Testis (tissue), 3 donors: ENCODE measurements around the gene EXOC3. TPM values are rescaled to one million over a fixed set of nuclear protein-coding genes. Genes with fewer than 3 reads are reported as not detected.

Source experiments
- DNase-seq: peaks from one replicate; pipeline ENCODE4 v3.0.0-alpha.2; 2019
- H3K27ac ChIP-seq, 2 donors: fragments of 200-600 bp; sonication (generic); one replicate each; pipeline ENCODE4 v1.5.1; 2019
- H3K27me3 ChIP-seq: fragments of 200-600 bp; sonication (generic); one replicate; pipeline ENCODE4 v1.5.1; 2019
- H3K36me3 ChIP-seq: fragments of 200-600 bp; sonication (generic); one replicate; pipeline ENCODE4 v1.5.1; 2017; ENCODE audit warnings: low read depth; ENCODE audit errors: missing control alignments
- H3K4me1 ChIP-seq: fragments of 200-600 bp; sonication (generic); one replicate; pipeline ENCODE4 v1.5.1; 2019
- H3K4me3 ChIP-seq, 2 donors: fragments of 200-600 bp; sonication (generic); one replicate each; pipeline ENCODE4 v1.5.1; 2017 to 2019
- H3K9me3 ChIP-seq: fragments of 200-600 bp; sonication (generic); one replicate; pipeline ENCODE4 v1.5.1; 2017
- POLR2A ChIP-seq: fragments of 450-650 bp; IDR thresholded peaks from one replicate; pipeline ENCODE4 v1.6.1; 2017; ENCODE audit warnings: antibody characterized with exemption, mild to moderate bottlenecking, moderate library complexity
- WGBS, 2 donors: methylation state at CpG; one replicate each; pipeline ENCODE4 v1.1.5; 2018; 5-methylcytosine and 5-hydroxymethylcytosine counted together
- intact Hi-C: fragments of 100-400 bp; cut with DNase I; formaldehyde crosslinking; loops from one replicate; pipeline ENCODE4 v1.15.1; 2023; ENCODE audit warnings: low total_unique reads
- polyA plus RNA-seq: library from polyadenylated mRNA; stranded (reverse); fragments of 350-450 nt; fragmentation: Illumina TruSeq; extraction: RNeasy Lipid Tissue Mini Kit (QIAGEN cat#74804); gene quantifications from one replicate; pipeline ENCODE4 v1.2.3, GENCODE V29; 2014; ENCODE audit warnings: low read depth, low replicate concordance; ENCODE audit not compliant: insufficient read depth
- total RNA-seq, 2 donors: library from RNA; depleted of rRNA; stranded (reverse); fragments of >200 nt; gene quantifications; one replicate each; pipeline ENCODE4 v1.2.3, GENCODE V29; 2016
- TF ChIP-seq, protein P1 (sequence below), 3 experiments: fragments of 450-650 bp in 2 of 3; fragments of 200-600 bp in 1 of 3; sonication (generic) in 1 of 3; IDR thresholded peaks; one replicate each; pipeline ENCODE4 v1.5.1; 2016 to 2019; ENCODE audit warnings: antibody characterized with exemption in 3 of 3, mild to moderate bottlenecking in 2 of 3, moderate library complexity in 1 of 3

EXOC3 gene
- total and polyA plus RNA-seq, 3 donors from 2014 or later: 111 to 122 (median 120) TPM

GRCh38 chr5:404666-405241 is 38.2 kb upstream of the EXOC3 start:
- H3K36me3 ChIP-seq: no peaks in the 10 kb centered on the region
- no peaks in the 10 kb centered on the region for H3K27me3 ChIP-seq
- intact Hi-C loops: no loop called here
- peaks cover 3% of the 10 kb centered on the region for H3K4me1 ChIP-seq
- DNase-seq: no peak
- WGBS, 2 donors: 91 to 92% methylated on average over 8 to 12 of the region's 12 CpGs
- no peak overlapping the region for H3K4me3 ChIP-seq
- H3K9me3 ChIP-seq: no peaks in the 10 kb centered on the region
- no peak overlapping the region for H3K27ac ChIP-seq
- TF ChIP-seq, protein P1, sequence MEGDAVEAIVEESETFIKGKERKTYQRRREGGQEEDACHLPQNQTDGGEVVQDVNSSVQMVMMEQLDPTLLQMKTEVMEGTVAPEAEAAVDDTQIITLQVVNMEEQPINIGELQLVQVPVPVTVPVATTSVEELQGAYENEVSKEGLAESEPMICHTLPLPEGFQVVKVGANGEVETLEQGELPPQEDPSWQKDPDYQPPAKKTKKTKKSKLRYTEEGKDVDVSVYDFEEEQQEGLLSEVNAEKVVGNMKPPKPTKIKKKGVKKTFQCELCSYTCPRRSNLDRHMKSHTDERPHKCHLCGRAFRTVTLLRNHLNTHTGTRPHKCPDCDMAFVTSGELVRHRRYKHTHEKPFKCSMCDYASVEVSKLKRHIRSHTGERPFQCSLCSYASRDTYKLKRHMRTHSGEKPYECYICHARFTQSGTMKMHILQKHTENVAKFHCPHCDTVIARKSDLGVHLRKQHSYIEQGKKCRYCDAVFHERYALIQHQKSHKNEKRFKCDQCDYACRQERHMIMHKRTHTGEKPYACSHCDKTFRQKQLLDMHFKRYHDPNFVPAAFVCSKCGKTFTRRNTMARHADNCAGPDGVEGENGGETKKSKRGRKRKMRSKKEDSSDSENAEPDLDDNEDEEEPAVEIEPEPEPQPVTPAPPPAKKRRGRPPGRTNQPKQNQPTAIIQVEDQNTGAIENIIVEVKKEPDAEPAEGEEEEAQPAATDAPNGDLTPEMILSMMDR (IDR thresholded peaks at IDR 0.05): no peak
- no peak for TF ChIP-seq POLR2A

DNA sequence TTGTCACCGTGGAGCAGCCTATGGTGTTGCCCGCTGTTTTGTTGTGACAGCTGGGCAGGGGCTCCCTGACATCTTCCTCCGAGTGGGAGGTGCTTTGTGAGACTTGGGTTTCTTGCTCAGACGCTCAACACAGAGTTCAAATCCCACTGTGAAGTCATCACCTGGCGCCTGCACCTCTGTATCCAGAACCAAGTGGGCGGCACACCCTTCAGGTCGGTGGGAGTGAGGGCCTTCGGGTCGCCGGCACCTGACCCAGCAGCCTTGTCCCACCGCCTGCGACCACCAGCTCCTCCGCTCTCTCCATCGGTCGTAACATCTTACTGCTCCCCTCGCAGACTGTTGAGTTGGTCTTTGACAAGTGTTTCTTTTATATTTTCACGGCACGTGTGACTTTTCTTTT is 37.6 kb upstream of the EXOC3 start:
- 89 to 90% methylated on average over 18 of the region's 18 CpGs for WGBS, 2 donors
- Histone ChIP-seq H3K4me3 (no peak overlapping the region), H3K27ac (no peak overlapping the region), H3K9me3 (no peaks in the 10 kb centered on the region), H3K27me3 (no peaks in the 10 kb centered on the region), H3K36me3 (no peaks in the 10 kb centered on the region), H3K4me1 (no peaks in the 10 kb centered on the region)
- intact Hi-C loops: no loop called here
- TF ChIP-seq, protein P1 (IDR thresholded peaks at IDR 0.05): no peak
- TF ChIP-seq POLR2A: no peak
- no peak for DNase-seq

- Histone ChIP-seq H3K27ac (no peak overlapping the region), H3K4me1 (no peaks in the 10 kb centered on the region), H3K4me3 (no peak overlapping the region), H3K36me3 (no peaks in the 10 kb centered on the region), H3K27me3 (no peaks in the 10 kb centered on the region), H3K9me3 (no peaks in the 10 kb centered on the region)
- no peak for DNase-seq
- intact Hi-C loops: no loop called here
- TF ChIP-seq, protein P1 (IDR thresholded peaks at IDR 0.05): no peak
- no peak for TF ChIP-seq POLR2A
- WGBS, 2 donors: 88 to 91% methylated on average over 9 of the region's 9 CpGs
These were observed 36.9 kb upstream of the EXOC3 start for GRCh38 chr5:406041-406440.

- Histone ChIP-seq H3K9me3 (no peaks in the 10 kb centered on the region), H3K36me3 (no peaks in the 10 kb centered on the region), H3K4me3 (no peak overlapping the region), H3K27me3 (no peaks in the 10 kb centered on the region), H3K27ac (no peak overlapping the region), H3K4me1 (no peaks in the 10 kb centered on the region)
- DNase-seq: no peak
- no peak for TF ChIP-seq POLR2A
- TF ChIP-seq, protein P1 (IDR thresholded peaks at IDR 0.05): no peak
- WGBS, 2 donors: 91 to 92% methylated on average over 6 of the region's 6 CpGs
- intact Hi-C loops: no loop called here
These were observed 35.9 kb upstream of the EXOC3 start for GRCh38 chr5:407051-407450.

DNA sequence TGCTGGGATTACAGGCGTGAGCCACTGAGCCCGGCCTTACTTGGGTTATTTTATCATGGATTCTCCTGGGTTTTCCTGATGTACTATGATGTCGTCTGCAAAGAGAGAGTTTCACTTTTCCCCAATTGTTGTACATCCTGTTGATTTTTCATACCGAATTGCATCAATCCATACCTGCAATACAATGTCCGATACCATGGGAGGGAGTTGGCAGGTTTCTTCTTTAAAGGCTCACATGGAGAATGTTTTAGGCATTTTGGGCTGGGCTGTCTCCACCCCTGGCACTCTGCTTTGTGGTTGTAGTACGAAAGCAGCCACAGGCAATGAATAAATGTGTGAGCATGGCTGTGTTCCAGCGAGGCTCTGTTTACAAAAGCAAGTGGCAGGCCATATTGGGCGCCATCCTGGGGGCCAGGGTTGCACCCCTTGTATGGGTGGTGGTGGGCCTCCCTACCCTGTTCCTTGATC is 35.1 kb upstream of the EXOC3 start:
- Histone ChIP-seq H3K27me3 (no peaks in the 10 kb centered on the region), H3K9me3 (no peaks in the 10 kb centered on the region), H3K4me1 (no peaks in the 10 kb centered on the region), H3K27ac (no peak overlapping the region), H3K4me3 (no peak overlapping the region), H3K36me3 (no peaks in the 10 kb centered on the region)
- no peak for TF ChIP-seq POLR2A
- TF ChIP-seq, protein P1 (IDR thresholded peaks at IDR 0.05): no peak
- no peak for DNase-seq
- 88 to 93% methylated on average over 8 of the region's 8 CpGs for WGBS, 2 donors
- intact Hi-C loops: no loop called here
